Measurements from ENCODE around the gene FAM131B.
"Not testable (repeated sequence)": the region's sequence is repeated elsewhere in the genome, so short reads cannot be mapped to it uniquely, and the experiment has no call there.

Gene FAM131B

DNA sequence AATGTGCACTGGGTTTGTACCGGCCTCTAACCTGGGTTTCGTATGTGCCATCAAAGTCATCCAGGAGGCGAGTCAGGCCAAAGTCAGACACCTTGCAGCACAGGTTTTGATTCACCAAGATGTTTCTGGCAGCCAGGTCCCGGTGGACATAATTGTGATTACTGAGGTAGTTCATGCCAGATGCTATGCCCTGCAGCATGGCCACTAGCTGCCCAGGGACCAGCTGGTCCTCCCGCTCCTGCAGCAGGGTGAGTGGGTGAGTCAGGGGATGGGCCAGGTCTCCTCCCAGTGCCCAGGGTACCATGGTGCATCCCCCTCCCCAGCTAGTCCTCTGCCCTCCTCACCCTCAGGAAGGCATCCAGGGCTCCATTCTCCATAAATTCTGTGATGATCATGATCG lies 32.3 kb upstream of the FAM131B start:
- no peak for DNase-seq

DNA sequence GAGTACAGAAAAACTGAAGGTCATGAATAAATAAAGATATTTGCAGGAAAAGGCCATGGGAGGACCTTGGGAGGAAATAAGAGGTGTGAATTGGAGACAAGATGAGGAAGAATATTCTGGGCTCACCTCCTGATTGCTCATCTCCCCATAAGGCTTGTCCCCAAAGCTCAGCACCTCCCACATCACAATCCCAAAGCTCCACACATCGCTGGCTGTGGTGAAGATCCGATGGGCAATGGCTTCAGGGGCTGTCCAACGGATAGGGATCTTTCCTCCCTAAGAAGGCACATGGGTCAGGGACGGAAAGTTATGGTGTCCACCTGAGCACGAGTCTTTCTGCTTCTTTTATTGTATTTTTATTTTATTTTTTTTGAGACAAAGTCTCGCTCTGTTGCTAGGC lies 31.6 kb upstream of the FAM131B start:
- DNase-seq, result no peak

DNA sequence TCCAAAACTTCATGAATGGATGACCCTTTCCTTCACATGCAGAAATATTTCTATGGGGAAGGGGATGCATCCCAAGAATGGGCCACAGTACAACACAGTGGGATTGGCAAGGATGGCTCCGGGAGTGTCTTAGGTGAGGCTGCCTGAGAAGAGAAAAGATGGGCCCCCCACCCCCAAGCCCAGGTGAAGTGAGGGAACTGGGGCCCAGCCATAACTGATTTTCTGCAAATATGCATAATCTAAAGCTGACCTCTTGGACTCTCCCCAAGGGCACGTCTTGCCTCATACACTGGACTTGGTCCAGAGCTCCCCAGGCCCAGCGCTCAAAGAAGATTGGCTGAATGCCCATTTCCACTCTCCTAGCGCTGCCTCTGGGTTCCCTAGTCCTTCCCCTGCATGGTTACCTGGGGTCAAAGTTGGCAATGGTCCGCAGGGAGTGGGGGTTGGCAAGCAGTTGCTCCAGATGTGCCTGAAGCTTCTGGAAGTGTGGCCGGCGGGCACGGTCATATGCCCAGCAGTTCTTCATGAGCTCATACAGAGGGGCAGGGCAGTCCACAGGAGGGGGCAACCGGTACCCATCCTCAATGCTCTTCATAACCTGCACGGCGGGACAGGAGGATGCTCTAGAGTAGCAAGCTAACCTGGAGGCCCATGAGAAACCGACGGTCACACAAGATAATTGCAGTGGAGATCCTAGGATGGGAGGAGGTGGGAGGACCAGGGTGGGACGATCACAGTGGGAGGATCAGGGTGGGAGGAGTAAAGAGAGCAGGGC lies 30.9 kb upstream of the FAM131B start:
- no peak for DNase-seq

DNA sequence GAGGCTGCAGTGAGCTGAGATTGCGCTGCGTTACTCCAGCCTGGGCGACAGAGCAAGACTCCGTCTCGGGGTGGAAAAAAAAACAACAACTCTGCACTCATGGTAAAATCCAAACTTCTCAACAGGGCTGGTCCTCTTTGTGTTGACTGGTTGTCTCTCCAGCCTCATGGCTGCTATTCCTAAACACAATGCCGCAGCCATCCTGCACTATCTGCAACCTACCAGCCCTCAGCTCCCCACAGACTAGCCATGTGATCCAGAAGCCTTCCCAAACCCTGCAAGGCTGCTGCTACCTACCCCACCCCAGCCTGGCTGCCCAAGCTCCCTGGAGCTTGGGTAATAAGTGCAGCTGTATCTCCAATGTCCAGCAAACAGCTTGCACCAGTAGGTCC lies 30.4 kb upstream of the FAM131B start:
- DNase-seq, result no peak

DNA sequence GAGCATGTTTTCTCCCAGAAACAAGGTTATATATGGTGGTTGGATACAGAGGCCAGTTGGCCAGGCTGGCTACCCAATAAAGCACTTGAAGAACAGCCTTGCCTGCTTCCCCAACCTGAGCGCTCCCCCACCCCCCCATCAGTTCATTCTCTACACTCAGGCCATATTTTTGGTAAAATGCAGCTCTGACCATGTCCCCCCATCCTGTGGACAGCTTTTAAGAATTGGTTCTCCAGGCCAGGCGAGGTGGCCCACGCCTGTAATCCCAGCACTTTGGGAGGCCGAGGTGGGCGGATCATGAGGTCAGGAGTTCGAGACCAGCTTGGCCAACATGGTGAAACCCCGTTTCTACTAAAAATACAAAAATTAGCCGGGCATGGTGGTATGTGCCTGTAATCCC lies 29.9 kb upstream of the FAM131B start:
- DNase-seq, result not testable (repeated sequence)

DNA sequence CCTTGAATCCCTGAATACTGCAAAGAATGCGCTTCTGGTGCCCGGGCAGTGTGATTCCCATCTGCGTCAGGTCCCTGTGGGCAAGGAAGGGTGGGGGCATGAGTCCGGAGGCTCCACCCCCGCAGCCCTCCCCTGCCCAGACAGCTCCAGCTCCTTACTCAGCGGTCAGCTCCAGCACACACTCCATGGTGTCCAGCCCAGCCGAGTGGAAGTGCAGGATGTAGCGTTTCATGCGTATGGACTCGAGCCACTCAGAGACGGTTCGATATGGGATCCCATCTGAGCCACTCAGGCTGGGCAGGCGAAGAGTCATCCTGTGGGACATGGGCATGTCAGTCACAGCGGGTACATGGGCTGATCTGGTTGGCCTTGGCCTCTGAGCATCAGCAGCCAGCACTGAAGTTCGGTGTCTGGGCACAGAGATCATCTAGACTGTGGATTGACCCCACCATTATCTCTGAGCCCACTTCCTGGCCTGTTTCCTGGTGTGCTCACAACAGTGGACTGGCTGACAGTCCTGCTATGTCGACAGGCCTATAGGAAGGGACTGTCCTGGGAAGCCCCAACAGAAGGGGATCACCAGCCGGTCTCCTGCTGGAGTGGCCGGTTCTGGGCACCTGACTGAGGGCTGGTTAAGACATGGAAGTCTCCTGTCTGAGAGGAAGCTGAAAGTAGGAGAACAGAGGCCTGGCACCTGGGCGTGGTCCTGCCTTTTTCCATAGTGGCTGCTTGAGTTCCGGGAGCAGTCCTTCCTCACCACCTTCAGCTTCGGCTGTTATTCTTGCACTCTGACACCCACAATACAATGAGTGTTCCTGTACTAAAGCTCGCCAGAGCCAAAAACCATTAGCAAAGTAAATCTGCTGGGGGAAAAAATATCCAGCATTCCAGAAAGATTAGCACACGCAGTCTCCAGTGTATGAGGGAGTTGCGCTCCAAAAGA lies 29.2 kb upstream of the FAM131B start:
- peak in 1 of 2 donors; percentile 62 for DNase-seq

DNA sequence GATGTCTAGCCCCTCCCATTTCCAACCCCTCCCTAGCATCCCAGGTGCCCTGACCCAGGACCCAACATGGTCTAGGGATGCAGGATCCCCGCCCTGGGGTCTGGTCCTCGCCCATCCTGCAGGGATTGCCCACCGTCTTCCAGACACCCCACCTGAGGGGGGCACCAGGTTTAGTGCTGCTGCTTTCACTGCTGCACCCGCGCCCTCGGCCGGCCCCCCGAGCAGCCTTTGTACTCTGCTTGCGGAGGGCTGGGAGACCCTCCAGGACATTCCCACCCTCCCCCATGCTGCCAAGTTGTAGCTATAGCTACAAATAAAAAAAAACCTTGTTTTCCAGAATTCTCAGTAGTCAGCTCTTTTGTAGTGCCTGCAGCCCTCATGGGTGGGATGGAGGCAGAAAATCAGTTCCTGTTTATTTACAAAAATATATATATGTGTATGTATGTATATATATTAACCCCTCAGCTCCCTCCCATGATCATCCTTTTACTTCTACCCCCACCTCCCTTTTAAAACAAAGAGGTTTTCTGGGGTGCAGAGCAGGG lies 28.3 kb upstream of the FAM131B start:
- no peak for DNase-seq

DNA sequence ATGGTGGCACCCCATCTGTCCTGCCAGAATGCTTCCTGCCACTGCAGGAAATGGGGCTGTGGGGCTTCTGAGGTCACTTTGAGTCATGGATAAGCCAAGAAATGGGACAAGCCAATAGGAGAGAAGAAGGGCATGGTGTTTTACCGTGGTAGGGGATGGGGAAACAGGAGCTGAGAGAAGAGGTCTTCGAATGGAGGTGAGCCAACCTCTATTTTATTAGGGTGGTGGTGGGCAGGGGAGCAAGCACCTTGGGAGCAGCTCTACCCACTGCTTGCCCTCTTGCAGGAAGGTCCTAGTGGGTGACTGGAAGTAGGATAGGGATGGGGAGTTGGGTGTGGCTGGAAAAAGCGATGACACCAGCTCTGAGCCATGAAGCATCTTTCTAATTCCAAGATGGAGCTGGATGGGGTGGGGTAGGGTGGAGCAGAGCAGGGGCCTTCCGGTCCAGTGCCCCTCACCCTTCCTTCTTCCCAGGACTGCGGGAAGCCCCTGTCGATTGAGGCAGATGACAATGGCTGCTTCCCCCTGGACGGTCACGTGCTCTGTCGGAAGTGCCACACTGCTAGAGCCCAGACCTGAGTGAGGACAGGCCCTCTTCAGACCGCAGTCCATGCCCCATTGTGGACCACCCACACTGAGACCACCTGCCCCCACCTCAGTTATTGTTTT lies 27.7 kb upstream of the FAM131B start:
- DNase-seq, result no peak

DNA sequence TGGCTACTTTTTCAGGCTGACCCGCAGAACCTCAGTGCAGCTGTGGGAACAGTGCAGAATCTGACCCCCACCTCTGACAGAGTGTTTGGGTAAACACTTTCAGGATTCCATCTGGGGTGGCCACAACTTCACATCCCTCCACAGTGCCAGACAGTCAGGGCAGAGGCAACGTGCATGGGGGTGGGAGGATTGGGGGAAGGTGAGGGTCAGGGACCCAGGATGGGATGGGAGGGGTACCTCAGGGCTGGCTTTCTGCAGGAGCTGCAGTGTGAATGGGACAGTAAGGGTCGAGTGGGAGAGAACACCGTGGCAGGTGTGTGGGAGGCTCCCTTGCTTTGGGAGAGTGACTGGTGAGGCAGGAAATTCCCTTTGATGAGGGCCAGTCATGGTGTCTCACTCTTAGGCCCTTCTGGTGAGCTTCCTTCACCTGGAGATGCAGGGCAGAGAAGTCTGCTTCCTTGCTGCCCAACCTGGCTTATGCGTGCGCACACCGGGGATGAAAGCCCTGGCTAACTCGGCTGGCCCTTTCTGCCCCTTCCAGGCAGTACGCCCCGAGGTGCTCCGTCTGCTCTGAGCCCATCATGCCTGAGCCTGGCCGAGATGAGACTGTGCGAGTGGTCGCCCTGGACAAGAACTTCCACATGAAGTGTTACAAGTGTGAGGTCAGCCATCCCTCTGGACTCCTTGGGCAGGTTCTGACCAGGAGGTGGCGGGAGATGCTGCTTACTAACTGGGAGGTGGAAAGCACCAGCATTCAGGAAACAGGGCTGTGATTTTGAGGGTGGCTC lies 27.0 kb upstream of the FAM131B start:
- no peak for DNase-seq

DNA sequence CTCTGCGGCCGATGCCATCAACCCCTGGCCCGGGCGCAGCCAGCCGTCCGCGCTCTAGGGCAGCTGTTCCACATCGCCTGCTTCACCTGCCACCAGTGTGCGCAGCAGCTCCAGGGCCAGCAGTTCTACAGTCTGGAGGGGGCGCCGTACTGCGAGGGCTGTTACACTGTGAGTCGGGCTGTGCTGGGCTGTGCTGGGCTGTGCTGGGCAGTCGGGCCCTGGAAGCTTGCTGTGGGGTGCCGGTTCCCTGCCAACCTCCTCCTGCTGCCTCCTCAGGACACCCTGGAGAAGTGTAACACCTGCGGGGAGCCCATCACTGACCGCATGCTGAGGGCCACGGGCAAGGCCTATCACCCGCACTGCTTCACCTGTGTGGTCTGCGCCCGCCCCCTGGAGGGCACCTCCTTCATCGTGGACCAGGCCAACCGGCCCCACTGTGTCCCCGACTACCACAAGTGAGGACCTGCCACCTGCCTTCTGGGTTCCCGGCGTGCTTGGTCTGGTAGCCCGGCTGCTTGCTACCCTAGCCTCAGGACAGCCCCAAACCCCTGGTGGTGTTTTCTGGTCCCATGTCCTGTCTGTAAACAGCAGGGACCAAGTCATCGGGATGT lies 26.1 kb upstream of the FAM131B start:
- no peak for DNase-seq

DNA sequence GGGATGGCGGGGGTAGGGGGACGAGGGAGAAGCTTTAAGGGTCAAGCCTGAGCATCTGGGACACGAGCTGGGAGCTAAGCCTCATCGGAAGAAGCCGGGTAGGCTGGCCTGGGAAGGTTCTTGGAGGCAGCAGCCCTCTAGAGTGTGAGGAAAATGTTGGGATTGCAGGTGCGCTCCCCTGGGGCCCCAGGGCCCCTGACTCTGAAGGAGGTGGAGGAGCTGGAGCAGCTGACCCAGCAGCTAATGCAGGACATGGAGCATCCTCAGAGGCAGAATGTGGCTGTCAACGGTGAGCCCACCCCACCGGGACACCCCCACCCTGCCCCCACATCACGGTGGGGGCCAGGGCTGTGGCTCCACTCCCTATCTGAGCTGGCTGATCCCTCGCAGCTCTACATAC lies 25.5 kb upstream of the FAM131B start:
- DNase-seq, result no peak

DNA sequence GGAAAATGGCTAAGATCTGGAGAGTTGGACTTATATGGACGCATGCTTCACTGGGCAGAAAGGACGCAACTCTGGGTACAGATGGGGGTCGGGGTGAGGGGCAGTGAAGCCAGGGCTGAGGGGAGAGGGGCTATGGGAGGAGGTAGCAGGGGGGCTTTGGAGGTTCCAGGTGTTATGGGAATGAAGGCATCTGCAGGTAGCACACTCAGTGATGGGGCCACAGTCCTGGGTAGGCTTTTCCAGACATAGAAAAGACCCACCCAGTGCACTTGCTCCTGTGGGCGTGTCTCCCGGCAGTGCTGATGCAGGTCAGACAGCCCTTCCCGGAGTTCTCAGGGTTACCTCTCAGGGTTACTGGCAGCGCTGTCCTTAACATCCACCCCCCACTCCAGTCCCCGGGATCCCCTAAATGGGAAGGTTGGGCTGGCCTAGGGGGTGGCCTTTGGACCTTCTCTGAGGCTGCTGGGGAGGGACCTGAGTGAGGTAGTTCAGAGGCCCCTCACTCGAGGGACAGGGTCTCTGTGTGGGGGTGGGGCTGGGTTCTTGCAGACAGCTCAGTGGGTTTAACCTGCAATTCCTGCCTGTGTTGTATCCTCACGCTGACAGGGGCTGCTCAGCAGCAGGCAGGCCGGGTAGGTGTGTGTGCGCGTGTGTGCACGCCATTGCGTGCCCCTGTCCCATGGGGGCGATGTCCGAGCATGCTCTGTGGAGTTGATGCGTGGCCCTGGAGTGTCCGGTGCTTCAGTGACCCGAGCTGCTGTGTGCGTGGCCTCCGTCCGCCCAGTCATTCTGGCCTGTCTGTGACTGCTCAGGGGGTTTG lies 24.9 kb upstream of the FAM131B start:
- no peak for DNase-seq

DNA sequence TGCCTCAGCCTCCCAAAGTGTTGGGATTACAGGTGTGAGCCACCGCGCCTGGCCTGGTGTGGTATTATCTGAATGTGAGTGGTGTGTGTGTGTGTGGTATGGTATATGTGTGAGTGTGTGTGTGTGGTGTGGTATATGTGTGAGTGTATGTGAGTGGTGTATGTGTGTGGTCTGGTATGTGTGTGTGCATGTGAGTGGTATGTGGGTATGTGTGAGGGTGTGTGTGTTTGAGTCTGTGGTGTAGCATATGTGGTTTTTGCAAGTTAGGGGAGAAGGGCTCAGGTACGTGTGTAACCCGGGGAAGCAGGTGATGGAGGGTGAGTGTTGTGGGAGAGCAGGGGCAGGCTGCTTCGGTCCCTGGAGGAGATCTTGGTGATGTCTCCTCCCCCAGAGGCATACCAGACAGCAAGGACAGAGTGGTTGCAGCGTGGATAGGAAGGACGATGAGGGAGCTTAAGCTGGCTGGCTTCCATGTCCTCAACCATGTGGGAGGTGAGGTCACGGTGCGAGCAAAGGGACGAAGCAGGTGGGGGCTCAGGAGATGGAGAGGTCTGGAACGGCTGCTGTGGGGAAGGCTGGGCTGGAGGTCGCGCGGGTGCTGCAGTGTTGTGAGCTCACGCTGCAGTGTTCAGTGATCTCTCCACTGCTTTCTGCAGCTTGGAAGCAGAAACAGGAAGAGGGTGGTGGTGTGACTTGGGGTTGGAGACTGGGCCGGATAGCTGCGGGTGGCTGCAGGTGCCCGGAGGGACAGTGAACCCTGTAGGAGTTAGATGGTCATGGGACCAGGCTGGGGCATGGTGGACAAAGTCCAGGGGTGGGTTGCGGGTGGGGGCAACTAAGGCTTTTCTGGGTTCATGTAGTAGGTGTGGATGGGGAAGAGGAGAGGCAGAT lies 23.6 kb upstream of the FAM131B start:
- peak in 1 of 2 donors; percentile 49 for DNase-seq

DNA sequence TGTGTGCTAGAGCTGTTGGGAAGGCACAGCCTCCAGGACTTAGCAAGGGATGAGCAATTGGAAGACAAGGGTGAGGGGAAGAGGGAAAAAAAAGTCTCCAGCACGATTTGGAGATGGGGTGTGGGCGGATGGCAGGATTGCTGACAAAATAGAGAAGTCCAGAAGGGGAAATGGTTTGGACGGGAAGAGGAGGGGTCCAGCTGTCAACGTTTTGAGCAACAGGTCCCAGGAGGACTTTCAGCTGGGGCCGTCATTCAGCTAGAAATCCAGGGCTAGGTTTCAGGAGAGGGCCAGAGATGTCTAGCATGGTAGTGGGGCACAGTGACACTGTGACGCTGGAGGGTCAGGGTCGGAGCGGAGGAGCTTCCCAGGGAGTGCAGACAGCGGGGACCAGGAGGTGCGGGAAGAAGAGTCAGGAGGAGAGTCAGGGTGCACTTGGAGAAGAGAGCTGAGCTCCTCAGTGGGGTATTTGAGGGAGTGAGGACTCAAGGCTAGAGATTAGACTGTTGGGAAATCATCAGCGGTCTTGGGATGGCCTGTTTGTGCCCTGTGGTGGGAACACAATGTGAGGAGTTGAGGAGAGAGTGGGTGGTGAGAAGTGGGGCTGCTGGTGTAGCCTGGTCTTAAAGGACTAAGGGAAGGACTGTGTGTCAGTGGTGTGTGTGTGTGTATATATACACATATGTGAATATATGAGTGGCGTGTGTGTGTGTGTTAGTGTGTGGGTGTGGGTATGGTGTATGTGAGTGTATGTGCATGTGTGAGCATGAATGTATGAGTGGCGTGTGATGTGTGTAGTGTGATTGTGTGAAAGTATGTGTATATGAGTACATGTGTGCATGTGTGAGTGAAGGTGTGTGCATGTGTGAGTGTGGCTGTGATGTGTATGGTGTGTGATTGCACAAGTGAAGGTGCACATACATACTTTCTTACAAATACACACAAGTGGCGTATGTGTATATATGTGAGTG lies 22.4 kb upstream of the FAM131B start:
- DNase-seq, result peak; percentile 66 to 67

DNA sequence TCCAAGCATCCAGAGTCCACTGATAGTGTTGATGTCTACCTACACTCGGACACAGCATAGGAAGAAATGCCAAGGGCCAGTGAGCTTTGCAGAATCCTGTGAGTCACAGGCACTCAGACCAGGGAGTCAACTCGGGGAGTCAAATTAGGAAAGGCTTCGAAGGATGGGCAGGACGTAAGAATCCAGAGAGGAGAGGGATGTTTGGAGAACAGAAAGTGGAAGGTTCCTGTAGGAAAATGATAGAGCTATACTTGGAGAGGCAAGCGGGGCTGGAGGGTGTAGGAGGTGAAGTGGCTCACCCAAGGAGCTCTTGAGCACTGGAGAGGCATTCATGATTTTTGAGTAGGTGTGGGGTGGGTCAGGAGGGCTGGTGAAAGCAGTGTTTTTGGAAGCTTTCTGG lies 21.6 kb upstream of the FAM131B start:
- peak; percentile 44 to 57 for DNase-seq

DNA sequence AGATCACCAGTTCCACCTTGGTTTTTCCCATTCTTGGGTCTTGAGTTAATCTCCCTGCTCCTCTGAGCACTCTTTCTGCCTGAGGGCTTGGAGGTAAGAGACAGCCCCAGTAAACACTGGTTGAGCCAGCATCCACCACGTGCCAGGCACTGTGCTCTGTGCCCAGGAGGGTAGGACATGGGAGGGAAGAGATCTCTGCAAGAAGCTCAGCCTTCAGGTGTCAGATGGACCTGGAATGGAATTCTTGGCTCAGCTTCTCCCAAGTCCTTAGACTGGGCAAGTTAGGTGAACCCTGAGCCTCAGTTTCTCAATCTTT lies 21.1 kb upstream of the FAM131B start:
- DNase-seq, result no peak

DNA sequence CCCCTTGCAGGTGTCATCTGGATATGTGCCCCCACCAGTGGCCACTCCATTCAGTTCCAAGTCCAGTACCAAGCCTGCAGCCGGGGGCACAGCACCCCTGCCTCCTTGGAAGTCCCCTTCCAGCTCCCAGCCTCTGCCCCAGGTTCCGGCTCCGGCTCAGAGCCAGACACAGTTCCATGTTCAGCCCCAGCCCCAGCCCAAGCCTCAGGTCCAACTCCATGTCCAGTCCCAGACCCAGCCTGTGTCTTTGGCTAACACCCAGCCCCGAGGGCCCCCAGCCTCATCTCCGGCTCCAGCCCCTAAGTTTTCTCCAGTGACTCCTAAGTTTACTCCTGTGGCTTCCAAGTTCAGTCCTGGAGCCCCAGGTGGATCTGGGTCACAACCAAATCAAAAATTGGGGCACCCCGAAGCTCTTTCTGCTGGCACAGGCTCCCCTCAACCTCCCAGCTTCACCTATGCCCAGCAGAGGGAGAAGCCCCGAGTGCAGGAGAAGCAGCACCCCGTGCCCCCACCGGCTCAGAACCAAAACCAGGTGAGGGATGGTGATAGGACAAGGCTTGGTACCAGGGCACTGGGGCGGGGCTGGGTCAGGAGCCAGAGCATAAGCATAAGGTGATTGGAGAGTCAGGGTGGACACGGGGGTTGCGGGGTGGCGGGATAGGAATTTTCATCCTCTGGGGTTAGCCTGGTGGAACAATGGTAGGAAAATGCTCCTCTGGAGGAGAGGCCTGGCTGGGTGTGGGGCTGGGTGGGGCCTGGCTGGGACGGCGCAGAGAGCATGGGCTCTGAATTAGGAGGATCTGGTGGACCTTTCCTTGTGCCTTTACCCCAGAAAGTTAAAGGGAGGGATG lies 20.5 kb upstream of the FAM131B start:
- DNase-seq, result no peak

Measured in inflammatory macrophage treated with lipopolysaccharide for 1 hour (primary cell).